GM20431 (cell line): ENCODE measurements around the gene SLC26A1.
"Not testable (repeated sequence)": the region's sequence is repeated elsewhere in the genome, so short reads cannot be mapped to it uniquely, and the experiment has no call there.

Experiments used
- in situ Hi-C: fragments of 300-500 bp; cut with MseI, MboI; formaldehyde crosslinking; loops from one replicate; pipeline ENCODE4 v1.15.0; 2020; ENCODE audit warnings: low sequenced_read_pairs; ENCODE audit not compliant: unreplicated experiment

SLC26A1 gene

GRCh38 chr4:946103-946450, 47.1 kb downstream of the SLC26A1 start:
- in situ Hi-C loops, result no loop called here

- in situ Hi-C loops, result no loop called here
Observed at GRCh38 chr4:945274-946102, 47.7 kb downstream of the SLC26A1 start.

- in situ Hi-C loops, result not testable (repeated sequence)
Observed at GRCh38 chr4:939508-939907, 53.7 kb downstream of the SLC26A1 start.
